ENCODE results near the gene ENO2.

DNA sequence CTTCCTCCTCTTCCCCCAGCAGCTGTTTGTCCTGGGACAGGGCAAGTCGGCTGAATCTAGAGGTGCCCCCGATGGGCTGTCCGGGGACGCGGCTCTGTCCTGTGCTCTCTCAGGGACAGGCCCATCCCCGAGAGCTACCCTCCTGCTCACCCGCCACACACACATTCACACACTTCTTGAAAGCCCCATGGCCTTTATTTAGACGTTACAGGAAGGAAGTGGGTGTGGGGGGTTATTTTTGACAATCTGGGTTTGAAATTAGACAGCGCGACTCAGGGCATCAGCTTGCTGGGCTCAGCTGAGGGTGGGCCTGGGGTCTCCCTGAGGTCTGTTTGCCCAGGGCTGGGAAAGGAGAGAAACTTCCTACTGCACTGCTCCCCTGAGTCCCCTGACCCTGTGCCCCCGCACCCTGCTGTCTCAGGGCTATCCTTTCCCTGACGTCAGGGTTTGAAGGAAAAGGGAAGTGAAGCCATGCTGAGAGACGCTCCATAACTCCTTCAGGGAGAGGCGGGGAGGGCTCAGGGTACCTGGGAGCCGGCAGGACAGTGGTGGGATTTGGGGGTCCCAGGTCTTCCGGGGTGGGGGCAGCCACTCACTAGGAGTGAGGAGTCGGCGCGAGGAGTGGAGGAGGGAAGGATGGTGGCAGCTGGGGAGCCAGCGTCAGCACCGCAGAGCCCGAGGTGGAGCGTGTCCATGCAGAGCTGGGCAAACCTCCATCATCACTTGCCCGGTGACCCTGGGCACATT is 44.9 kb downstream of the ENO2 start:
- TF ChIP-seq, protein P1, sequence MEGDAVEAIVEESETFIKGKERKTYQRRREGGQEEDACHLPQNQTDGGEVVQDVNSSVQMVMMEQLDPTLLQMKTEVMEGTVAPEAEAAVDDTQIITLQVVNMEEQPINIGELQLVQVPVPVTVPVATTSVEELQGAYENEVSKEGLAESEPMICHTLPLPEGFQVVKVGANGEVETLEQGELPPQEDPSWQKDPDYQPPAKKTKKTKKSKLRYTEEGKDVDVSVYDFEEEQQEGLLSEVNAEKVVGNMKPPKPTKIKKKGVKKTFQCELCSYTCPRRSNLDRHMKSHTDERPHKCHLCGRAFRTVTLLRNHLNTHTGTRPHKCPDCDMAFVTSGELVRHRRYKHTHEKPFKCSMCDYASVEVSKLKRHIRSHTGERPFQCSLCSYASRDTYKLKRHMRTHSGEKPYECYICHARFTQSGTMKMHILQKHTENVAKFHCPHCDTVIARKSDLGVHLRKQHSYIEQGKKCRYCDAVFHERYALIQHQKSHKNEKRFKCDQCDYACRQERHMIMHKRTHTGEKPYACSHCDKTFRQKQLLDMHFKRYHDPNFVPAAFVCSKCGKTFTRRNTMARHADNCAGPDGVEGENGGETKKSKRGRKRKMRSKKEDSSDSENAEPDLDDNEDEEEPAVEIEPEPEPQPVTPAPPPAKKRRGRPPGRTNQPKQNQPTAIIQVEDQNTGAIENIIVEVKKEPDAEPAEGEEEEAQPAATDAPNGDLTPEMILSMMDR (IDR thresholded peaks at IDR 0.05): no peak
- TF ChIP-seq EP300 (IDR thresholded peaks at IDR 0.05): peak in 1 of 2 donors; percentile 14
